ENCODE data around the gene ITGBL1. TPM values are rescaled to one million over a fixed set of nuclear protein-coding genes. Genes with fewer than 3 reads are reported as not detected.

ITGBL1 gene
- total RNA-seq, 4 donors from 2014 or later, result 1.8 to 19.4 (median 2.6) TPM; not detected in 1

DNA sequence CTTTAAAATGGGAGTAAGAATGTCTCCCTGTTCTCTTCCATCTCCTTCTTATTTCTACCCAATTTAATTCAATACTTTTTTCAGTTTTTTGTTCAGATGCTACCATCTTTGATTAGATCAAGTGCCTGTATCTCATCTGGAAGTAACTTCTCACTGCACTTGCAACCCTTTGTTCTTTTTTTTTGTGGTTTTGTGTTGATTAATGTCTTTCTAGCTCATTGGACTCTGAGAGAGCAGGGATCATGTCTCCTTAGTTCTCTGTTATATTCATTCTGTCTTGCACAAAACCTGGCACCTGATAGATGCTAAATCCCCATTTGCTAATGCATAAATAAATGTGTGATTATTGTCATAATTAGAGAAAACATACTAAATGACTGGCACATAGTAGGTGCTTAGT lies 834 bp upstream of the ITGBL1 start:
- DNase-seq, result no peak
- intact Hi-C loops (cut with DNase I; ENCODE audit: low total_unique reads), result no loop called here
- Histone ChIP-seq H3K27ac (no peak overlapping the region), H3K9me3 (no peaks in the 10 kb centered on the region), H3K4me1 (no peaks in the 10 kb centered on the region), H3K36me3 (no peaks in the 10 kb centered on the region), H3K27me3 (no peaks in the 10 kb centered on the region), H3K4me3 (no peak overlapping the region)
- TF ChIP-seq POLR2A (IDR thresholded peaks at IDR 0.05), result no peak
- TF ChIP-seq, protein P1, sequence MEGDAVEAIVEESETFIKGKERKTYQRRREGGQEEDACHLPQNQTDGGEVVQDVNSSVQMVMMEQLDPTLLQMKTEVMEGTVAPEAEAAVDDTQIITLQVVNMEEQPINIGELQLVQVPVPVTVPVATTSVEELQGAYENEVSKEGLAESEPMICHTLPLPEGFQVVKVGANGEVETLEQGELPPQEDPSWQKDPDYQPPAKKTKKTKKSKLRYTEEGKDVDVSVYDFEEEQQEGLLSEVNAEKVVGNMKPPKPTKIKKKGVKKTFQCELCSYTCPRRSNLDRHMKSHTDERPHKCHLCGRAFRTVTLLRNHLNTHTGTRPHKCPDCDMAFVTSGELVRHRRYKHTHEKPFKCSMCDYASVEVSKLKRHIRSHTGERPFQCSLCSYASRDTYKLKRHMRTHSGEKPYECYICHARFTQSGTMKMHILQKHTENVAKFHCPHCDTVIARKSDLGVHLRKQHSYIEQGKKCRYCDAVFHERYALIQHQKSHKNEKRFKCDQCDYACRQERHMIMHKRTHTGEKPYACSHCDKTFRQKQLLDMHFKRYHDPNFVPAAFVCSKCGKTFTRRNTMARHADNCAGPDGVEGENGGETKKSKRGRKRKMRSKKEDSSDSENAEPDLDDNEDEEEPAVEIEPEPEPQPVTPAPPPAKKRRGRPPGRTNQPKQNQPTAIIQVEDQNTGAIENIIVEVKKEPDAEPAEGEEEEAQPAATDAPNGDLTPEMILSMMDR (IDR thresholded peaks at IDR 0.05), result no peak

DNA sequence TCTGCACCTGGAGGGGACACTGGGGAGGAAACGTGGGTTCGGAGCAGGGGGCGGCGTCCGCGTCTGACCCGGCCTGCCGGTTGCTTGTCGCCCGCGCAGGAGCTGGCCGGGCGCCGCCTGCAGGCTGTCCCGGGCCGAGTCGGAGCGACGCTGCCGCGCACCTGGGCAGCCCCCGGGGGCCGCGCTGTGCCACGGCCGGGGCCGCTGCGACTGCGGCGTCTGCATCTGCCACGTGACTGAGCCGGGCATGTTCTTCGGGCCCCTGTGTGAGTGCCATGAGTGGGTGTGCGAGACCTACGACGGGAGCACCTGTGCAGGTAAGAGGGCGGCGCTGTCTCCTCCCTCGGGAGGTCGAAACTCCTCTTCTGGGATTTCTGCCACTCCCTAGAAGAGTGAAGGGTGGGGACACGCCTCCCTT lies 1.3 kb downstream of the ITGBL1 start:
- Histone ChIP-seq H3K27ac (no peak overlapping the region), H3K27me3 (no peaks in the 10 kb centered on the region), H3K4me3 (peak overlapping the region in 1 of 2 donors; percentile 26), H3K36me3 (no peaks in the 10 kb centered on the region), H3K4me1 (no peaks in the 10 kb centered on the region), H3K9me3 (no peaks in the 10 kb centered on the region)
- no peak for DNase-seq
- TF ChIP-seq POLR2A (IDR thresholded peaks at IDR 0.05), result no peak
- TF ChIP-seq, protein P1 (IDR thresholded peaks at IDR 0.05), result peak in 1 of 4 experiments; percentile 27
- intact Hi-C loops (cut with DNase I; ENCODE audit: low total_unique reads), result no loop called here

DNA sequence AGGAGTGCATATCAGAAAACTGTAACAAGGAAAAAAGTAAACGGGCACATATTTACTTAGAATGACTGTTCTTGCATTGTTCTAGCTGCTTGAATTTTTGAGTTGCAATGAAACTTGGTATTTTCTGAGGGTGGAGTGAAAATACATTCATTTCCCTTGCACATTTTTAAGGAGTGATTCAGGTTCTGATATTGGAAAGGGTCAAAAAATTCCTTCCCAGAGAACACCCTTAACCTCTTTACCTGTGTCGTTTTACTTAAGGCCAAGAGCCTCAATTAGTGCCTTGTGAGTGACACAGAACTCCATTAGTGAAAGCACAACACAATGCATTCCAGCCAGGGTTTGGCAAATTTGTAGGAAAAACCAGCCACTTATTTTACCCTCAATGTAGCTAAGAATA lies 2.3 kb downstream of the ITGBL1 start:
- DNase-seq, result no peak
- TF ChIP-seq POLR2A (IDR thresholded peaks at IDR 0.05), result no peak
- TF ChIP-seq, protein P1 (IDR thresholded peaks at IDR 0.05), result no peak
- H3K9me3 ChIP-seq, result no peaks in the 10 kb centered on the region
- no peaks in the 10 kb centered on the region for H3K27me3 ChIP-seq
- intact Hi-C loops (cut with DNase I; ENCODE audit: low total_unique reads), result no loop called here
- H3K4me1 ChIP-seq, result no peaks in the 10 kb centered on the region
- H3K36me3 ChIP-seq, result no peaks in the 10 kb centered on the region
- H3K4me3 ChIP-seq, result no peak overlapping the region
- no peak overlapping the region for H3K27ac ChIP-seq

DNA sequence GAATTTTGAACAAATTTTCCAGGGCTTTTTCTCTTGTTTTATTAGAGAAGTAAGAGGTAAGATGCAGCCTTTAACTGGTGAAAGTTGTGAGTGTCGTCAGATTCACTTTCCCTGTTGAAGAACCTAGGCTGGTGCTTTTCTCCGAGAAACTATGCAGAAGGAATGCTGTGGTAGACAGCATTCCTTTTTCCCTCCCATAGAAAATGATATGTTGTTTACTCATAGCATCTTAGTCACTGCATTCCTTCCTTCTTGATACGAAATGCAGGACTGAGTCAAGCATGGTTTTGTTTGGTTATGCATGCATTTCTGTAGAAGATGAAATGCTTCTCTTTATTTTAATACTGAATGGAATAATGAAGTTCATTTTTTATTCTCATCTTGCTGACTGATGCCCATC lies 3.4 kb downstream of the ITGBL1 start:
- Histone ChIP-seq H3K9me3 (no peaks in the 10 kb centered on the region), H3K4me1 (no peaks in the 10 kb centered on the region), H3K27ac (no peak overlapping the region), H3K36me3 (no peaks in the 10 kb centered on the region), H3K27me3 (no peaks in the 10 kb centered on the region), H3K4me3 (no peak overlapping the region)
- DNase-seq, result no peak
- TF ChIP-seq, protein P1 (IDR thresholded peaks at IDR 0.05), result no peak
- no peak for TF ChIP-seq POLR2A (IDR thresholded peaks at IDR 0.05)
- intact Hi-C loops (cut with DNase I; ENCODE audit: low total_unique reads), result no loop called here

DNA sequence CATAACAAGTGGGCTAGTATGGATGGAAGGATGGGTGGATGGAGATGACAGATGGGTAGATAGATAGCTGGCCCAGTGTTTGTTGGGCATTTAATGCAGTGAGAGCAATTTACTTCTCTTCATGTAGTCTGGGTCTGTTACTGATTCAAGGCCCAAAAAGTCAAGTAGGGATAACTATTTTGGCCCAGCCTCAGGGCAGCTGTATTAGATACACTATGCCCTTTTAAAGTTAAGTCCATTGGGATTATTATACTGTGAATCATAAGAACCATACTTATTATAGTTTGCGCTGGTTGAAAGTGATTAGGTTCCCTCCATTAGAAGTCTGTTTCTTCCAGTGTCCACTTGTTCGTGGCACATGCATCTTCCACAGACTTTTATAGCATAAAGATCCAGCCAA lies 4.7 kb downstream of the ITGBL1 start:
- H3K4me3 ChIP-seq, result no peak overlapping the region
- no peak for TF ChIP-seq POLR2A (IDR thresholded peaks at IDR 0.05)
- TF ChIP-seq, protein P1 (IDR thresholded peaks at IDR 0.05), result no peak
- H3K9me3 ChIP-seq, result no peaks in the 10 kb centered on the region
- no peaks in the 10 kb centered on the region for H3K27me3 ChIP-seq
- no peak overlapping the region for H3K27ac ChIP-seq
- H3K4me1 ChIP-seq, result no peaks in the 10 kb centered on the region
- intact Hi-C loops (cut with DNase I; ENCODE audit: low total_unique reads), result no loop called here
- no peaks in the 10 kb centered on the region for H3K36me3 ChIP-seq
- DNase-seq, result no peak
